Measurements from ENCODE around the gene DYRK1A.

GRCh38 chr21:37331411-37331810, 35.2 kb upstream of the DYRK1A start:
- TF ChIP-seq CTCF (IDR thresholded peaks at IDR 0.05; ENCODE audit: poor library complexity, severe bottlenecking) (no peak), EZH2 (IDR thresholded peaks at IDR 0.05; ENCODE audit: borderline replicate concordance, insufficient read depth, low read length, poor library complexity, severe bottlenecking) (no peak), SMC3 (conservative IDR thresholded peaks at IDR 0.05; ENCODE audit: poor library complexity) (no peak), POLR2AphosphoS5 (IDR thresholded peaks at IDR 0.05) (no peak), TAF1 (IDR thresholded peaks at IDR 0.05; ENCODE audit: low read depth) (no peak)
